Gastrocnemius medialis (tissue), 4 donors: ENCODE results near the gene C1QTNF6. TPM values are rescaled to one million over a fixed set of nuclear protein-coding genes. Genes with fewer than 3 reads are reported as not detected.
A peak's percentile ranks its signal among the peaks of the same experiment; 100 is the strongest.

ENCODE experiments used
- ATAC-seq, 2 donors: fragments of 150-250 bp; one replicate each; pipeline ENCODE4 v1.9.1; 2016
- DNase-seq, 2 donors: peaks; one replicate each; pipeline ENCODE4 v3.0.0-alpha.2; 2019
- H3K27ac ChIP-seq, 4 donors: fragments of 200-600 bp; sonication (generic); 1 replicate in 1 of 4; 2 replicates in 3 of 4; pipeline ENCODE4 v1.5.1; 2016 to 2018; ENCODE audit warnings: mild to moderate bottlenecking in 2 of 4, moderate library complexity in 1 of 4
- H3K27me3 ChIP-seq, 3 donors: fragments of 200-600 bp; sonication (generic) in 2 of 3; 1 replicate in 1 of 3; 2 replicates in 2 of 3; pipeline versions ENCODE4 v1.5.1 to v1.6.0; 2016 to 2019; ENCODE audit warnings: mild to moderate bottlenecking in 1 of 3, moderate library complexity in 1 of 3
- H3K36me3 ChIP-seq, 2 donors: fragments of 200-600 bp; sonication (generic) in 1 of 2; one replicate each; pipeline ENCODE4 v1.5.1; 2017 to 2018
- H3K4me1 ChIP-seq, 2 donors: fragments of 200-600 bp; sonication (generic) in 1 of 2; one replicate each; pipeline ENCODE4 v1.5.1; 2016 to 2017; ENCODE audit warnings: mild to moderate bottlenecking in 2 of 2
- H3K4me3 ChIP-seq, 4 donors: fragments of 200-600 bp; sonication (generic) in 3 of 4; 1 replicate in 1 of 4; 2 replicates in 3 of 4; pipeline ENCODE4 v1.5.1; 2016 to 2019; ENCODE audit warnings: mild to moderate bottlenecking in 2 of 4
- H3K9me3 ChIP-seq, 3 donors: fragments of 200-600 bp; sonication (generic) in 2 of 3; 1 replicate in 1 of 3; 2 replicates in 2 of 3; pipeline ENCODE4 v1.5.1; 2016 to 2019
- POLR2A ChIP-seq, 2 donors: fragments of 450-650 bp; IDR thresholded peaks; one replicate each; pipeline ENCODE4 v1.6.1; 2017; ENCODE audit warnings: antibody characterized with exemption in 2 of 2, mild to moderate bottlenecking in 2 of 2, moderate library complexity in 2 of 2
- in situ Hi-C, 4 donors: fragments of 200-750 bp; cut with MboI; loops; one replicate each; pipeline versions ENCODE4 v1.15.0 to v1.8.0; 2017; ENCODE audit warnings: low sequenced_read_pairs in 4 of 4
- intact Hi-C: fragments of 100-400 bp; cut with DNase I; formaldehyde crosslinking; loops from one replicate; pipeline ENCODE4 v1.15.1; 2023; ENCODE audit warnings: low total_unique reads
- total RNA-seq, 4 donors: library from RNA; depleted of rRNA; stranded (reverse); fragments of >200 nt; gene quantifications; one replicate each; pipeline versions ENCODE4 v1.1.0 to v1.2.3, GENCODE V29; 2016
- TF ChIP-seq, protein P1 (sequence below), 5 experiments: fragments of 450-650 bp in 3 of 5; fragments of 200-600 bp in 2 of 5; sonication (generic) in 2 of 5; IDR thresholded peaks in 4 of 5; conservative IDR thresholded peaks in 1 of 5; 1 replicate in 4 of 5; 2 replicates in 1 of 5; pipeline ENCODE4 v1.5.1; 2016 to 2019; ENCODE audit warnings: antibody characterized with exemption in 5 of 5, mild to moderate bottlenecking in 3 of 5, moderate library complexity in 3 of 5

C1QTNF6 gene
- total RNA-seq, 4 donors from 2014 or later, result 0.46 to 1.00 (median 0.84) TPM

DNA sequence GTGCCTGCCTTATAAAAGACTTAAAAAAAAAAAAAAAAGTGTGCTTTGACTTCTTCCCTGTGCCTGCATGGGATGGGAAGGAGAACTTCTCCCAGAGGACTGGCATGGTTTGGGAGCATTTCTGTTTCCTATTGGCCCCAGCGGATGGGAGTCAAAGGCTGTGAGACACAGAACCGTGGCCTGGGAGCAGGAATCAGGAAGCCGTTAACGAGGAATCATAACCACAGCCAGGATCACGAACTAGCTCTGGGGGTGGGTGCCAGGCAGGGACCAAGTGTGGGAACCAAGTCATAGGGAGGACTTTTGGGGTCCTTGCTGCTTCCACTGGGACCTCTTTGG is 526 bp downstream of the C1QTNF6 start:
- DNase-seq (no peak), ATAC-seq (peak; percentile 20 to 45)
- peak overlapping the region; percentile 9 to 31 (median 21) for H3K4me3 ChIP-seq
- no peaks in the 10 kb centered on the region for H3K27me3 ChIP-seq
- no peaks in the 10 kb centered on the region for H3K36me3 ChIP-seq
- TF ChIP-seq, protein P1, sequence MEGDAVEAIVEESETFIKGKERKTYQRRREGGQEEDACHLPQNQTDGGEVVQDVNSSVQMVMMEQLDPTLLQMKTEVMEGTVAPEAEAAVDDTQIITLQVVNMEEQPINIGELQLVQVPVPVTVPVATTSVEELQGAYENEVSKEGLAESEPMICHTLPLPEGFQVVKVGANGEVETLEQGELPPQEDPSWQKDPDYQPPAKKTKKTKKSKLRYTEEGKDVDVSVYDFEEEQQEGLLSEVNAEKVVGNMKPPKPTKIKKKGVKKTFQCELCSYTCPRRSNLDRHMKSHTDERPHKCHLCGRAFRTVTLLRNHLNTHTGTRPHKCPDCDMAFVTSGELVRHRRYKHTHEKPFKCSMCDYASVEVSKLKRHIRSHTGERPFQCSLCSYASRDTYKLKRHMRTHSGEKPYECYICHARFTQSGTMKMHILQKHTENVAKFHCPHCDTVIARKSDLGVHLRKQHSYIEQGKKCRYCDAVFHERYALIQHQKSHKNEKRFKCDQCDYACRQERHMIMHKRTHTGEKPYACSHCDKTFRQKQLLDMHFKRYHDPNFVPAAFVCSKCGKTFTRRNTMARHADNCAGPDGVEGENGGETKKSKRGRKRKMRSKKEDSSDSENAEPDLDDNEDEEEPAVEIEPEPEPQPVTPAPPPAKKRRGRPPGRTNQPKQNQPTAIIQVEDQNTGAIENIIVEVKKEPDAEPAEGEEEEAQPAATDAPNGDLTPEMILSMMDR (IDR thresholded peaks at IDR 0.05 in 4 of 5, conservative IDR thresholded peaks at IDR 0.05 in 1 of 5), result no peak
- TF ChIP-seq POLR2A (IDR thresholded peaks at IDR 0.05), result no peak
- H3K4me1 ChIP-seq, result peaks cover 38 to 41% of the 10 kb centered on the region in 2 donors
- intact Hi-C loops, result no loop called here
- H3K27ac ChIP-seq, result peak overlapping the region; percentile 71 to 82 (median 76)
- no peaks in the 10 kb centered on the region for H3K9me3 ChIP-seq
- in situ Hi-C loops, result no loop called here

- ATAC-seq (no peak), DNase-seq (no peak)
- in situ Hi-C loops, result no loop called here
Measured at GRCh38 chr22:37186997-37187522, 987 bp downstream of the C1QTNF6 start.

DNA sequence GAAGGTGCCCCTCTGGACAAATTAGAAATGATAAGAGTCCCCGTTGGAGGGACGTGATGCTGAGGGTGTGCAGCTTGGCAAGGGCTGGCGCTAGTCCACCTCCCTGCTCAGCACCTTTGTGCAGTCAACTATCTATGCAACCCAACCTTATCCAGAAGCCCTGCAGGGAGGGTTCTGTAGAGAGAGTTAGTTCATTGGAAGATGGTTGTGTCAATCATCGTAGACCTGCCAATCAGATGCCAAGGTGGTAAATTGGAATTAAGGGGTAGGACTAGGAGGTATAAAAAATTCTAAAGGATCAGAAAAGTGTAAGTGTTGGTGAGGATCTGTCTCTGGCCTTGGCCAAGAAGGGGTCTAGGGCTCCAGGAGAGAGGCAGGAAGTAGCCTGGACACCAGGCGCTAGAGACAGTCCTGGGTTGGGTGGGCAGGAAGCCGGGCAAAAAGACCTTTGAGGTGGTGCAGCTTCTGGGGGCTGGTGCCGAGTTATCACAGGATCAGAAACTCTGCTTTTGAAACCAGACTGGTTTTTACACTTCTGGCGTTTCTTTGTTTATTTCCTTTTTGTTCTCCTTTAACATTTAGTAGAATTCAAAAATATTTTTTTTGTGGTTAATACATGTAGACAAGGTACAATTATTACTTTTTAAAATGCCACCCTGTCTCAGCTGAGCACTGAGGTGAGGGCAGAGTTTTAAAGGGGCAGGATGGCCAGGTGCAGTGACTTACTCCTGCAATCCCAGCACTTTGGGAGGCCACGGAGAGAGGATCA is 1.6 kb downstream of the C1QTNF6 start:
- H3K4me3 ChIP-seq, result no peak overlapping the region
- H3K27ac ChIP-seq, result peak overlapping the region; percentile 71 to 82 (median 76)
- H3K9me3 ChIP-seq, result no peaks in the 10 kb centered on the region
- TF ChIP-seq, protein P1 (IDR thresholded peaks at IDR 0.05 in 4 of 5, conservative IDR thresholded peaks at IDR 0.05 in 1 of 5), result no peak
- no peak for TF ChIP-seq POLR2A (IDR thresholded peaks at IDR 0.05)
- ATAC-seq, result peak; percentile 61 to 66
- H3K4me1 ChIP-seq, result peaks cover 38 to 41% of the 10 kb centered on the region in 2 donors
- intact Hi-C loops, result no loop called here
- no peaks in the 10 kb centered on the region for H3K27me3 ChIP-seq
- DNase-seq, result no peak
- in situ Hi-C loops, result no loop called here
- no peaks in the 10 kb centered on the region for H3K36me3 ChIP-seq

More at GRCh38 chr22:37186997-37187522, 987 bp downstream of the C1QTNF6 start:
- Histone ChIP-seq H3K4me1 (peaks cover 38 to 41% of the 10 kb centered on the region in 2 donors), H3K27me3 (no peaks in the 10 kb centered on the region), H3K27ac (peak overlapping the region; percentile 71 to 82 (median 76)), H3K36me3 (no peaks in the 10 kb centered on the region), H3K4me3 (peak overlapping the region in 2 of 4 donors; percentile 24 to 31), H3K9me3 (no peaks in the 10 kb centered on the region)
- TF ChIP-seq, protein P1 (IDR thresholded peaks at IDR 0.05 in 4 of 5, conservative IDR thresholded peaks at IDR 0.05 in 1 of 5), result no peak
- no peak for TF ChIP-seq POLR2A (IDR thresholded peaks at IDR 0.05)
- intact Hi-C loops, result no loop called here

DNA sequence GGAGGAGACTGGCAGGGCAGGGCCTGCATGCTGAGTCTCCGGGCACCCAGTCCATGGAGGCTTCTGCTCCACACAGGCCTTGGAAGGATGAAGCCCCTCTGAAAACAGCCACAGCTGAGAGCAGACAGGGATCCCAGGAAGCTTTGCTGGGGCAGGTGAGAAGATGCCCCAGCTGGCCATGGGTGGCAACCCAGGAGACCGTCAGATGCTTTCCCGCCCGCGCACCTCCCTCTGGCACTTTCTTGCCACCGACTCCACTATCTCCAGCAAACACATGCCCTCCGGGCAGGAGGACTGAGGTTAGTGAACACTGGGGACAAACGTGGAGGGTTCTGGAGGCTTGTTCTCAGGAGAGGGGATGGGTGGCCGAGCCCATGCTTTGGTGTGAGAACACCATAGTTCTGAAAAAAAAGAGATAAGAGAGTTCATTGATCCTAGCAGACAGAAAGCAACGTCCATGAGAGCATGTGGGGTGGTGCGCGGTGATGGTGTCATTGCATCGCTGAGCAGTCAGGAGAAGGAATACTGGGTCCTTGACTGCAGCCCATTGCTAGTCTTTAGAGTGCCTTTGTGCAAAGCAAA is 2.3 kb downstream of the C1QTNF6 start:
- Histone ChIP-seq H3K27me3 (no peaks in the 10 kb centered on the region), H3K27ac (no peak overlapping the region), H3K36me3 (no peaks in the 10 kb centered on the region), H3K4me1 (peaks cover 38 to 41% of the 10 kb centered on the region in 2 donors), H3K9me3 (no peaks in the 10 kb centered on the region), H3K4me3 (no peak overlapping the region)
- in situ Hi-C loops, result no loop called here
- intact Hi-C loops, result no loop called here
- ATAC-seq (no peak), DNase-seq (no peak)
- no peak for TF ChIP-seq POLR2A (IDR thresholded peaks at IDR 0.05)

DNA sequence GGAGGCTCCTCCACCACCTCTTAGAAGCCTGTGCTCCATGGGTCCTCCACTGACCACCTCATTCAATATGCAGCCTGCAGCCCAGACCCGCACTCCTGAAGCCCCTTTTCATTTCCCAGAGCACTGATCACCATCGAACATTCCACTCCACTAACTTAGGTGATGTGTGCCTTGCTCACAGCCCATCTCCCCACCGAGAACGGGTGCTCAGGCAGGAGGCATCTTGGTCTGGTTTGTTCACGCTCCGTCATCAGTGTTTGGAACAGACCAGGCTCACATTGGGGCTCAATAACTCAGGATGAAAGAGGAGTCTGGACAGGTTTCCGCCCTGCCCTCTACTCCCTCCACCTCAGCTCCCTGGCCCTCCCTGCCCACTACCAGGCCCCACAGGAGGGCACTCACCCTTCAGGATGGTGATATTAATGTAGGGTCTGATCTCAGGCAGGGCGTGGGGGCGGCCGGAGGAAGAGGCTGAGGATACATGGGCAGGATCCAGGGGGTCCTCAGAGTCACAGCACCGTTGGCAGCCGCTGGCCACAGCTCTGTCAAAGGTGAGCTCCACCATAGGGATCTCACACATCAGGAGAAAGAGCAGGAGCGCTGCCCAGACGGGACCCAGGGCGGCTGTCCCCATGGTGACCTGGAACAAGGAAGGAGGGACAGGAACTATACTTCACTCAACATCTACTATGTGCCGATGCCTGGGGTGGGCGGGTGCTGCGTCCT is 3.1 kb downstream of the C1QTNF6 start:
- no peak for DNase-seq
- TF ChIP-seq POLR2A (IDR thresholded peaks at IDR 0.05), result no peak
- TF ChIP-seq, protein P1 (IDR thresholded peaks at IDR 0.05 in 4 of 5, conservative IDR thresholded peaks at IDR 0.05 in 1 of 5), result no peak
- Histone ChIP-seq H3K4me1 (peaks cover 37 to 38% of the 10 kb centered on the region in 2 donors), H3K9me3 (no peaks in the 10 kb centered on the region), H3K36me3 (no peaks in the 10 kb centered on the region), H3K27ac (no peak overlapping the region), H3K27me3 (no peaks in the 10 kb centered on the region), H3K4me3 (no peak overlapping the region)
- intact Hi-C loops, result no loop called here
- no peak for ATAC-seq
- in situ Hi-C loops, result no loop called here
